HG02885 (cell line): Measurements from ENCODE around the gene PITPNM2.
A peak's percentile ranks its signal among the peaks of the same experiment; 100 is the strongest.

ENCODE experiments used
- ATAC-seq: cut with Tn5 transposase; IDR thresholded peaks from one replicate; pipeline ENCODE4 v1.9.1; 2021; ENCODE audit warnings: mild to moderate bottlenecking; ENCODE audit not compliant: unreplicated experiment, poor library complexity

The PITPNM2 gene

DNA sequence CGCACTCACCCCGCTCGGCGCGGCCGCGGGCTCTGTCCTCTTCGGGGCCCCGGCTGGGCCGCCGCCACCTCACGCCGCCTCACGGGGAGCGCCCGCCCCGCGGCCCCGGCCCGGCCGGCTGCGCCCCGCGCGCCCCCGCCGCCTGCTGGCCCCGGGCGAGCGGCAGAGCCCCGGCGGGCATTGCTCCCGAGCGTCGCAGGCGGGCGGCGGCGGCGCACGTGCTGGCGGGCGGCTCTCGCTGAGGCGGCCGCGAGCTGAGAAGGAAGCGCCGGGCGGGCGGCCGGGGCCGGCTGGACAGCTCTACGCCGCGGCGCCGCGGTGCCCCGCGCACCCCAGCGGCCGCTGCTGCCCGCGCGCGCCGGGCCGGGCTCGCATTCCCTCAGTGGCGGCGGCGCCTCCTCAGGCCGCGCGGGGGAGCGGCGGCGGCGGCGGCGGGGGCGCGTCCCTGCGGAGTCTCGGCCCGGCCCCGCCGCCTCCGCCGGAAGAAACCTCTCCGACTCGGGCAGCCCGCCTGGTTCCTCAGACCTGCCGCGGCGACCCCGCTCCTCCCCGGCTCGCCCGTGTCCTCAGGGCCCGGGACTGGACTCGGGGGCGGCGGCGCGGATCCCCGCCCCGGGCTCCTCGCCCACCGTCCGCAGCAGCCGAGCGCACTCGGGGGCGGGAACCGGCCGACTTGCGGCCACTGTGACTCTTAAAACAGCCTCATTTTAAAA, at the start of gene PITPNM2:
PITPNM2 (minus strand) TSS at position 347 of the 713 bp plus-strand sequence. CDS start 116,500 bp downstream, outside the sequence.
- peak; percentile 72 for ATAC-seq

GRCh38 chr12:123200414-123200813, 49.5 kb upstream of the PITPNM2 start:
- ATAC-seq: no peak

DNA sequence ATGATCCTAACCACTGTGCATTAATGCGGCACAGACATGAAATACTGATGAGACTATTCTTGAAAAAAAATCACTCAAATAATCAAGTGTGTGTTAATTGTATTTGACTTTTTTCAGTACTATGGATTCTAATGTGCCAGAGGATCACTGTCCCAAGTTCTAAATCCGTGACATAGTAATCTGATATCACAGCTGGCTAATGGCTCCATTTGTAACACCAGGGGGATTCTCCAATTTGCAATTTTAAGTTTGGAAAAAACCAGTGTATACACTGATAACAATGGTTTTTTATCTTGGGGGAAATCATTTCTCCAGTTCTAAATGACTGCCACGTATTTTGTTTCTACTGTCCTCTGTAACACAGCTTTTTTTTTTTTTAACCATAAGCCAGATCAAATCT, 49.0 kb upstream of the PITPNM2 start:
- ATAC-seq: no peak

DNA sequence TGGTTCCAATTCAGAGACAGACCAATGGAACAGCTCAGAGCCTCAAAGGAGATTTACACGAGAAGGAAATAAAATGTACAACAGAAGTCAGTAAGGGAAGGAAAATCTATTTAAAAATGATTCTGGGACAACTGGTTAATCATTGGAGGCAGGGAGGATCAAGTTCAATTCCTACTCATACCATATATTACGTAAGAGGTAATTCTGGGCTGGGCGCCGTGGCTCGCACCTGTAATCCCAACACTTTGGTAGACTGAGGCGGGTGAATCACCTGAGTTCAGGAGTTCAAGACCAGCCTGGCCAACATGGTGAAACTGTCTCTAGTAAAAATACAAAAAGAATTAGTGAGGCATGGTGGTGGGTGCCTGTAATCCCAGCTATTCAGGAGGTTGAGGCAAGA, 36.7 kb upstream of the PITPNM2 start:
- ATAC-seq: no peak

DNA sequence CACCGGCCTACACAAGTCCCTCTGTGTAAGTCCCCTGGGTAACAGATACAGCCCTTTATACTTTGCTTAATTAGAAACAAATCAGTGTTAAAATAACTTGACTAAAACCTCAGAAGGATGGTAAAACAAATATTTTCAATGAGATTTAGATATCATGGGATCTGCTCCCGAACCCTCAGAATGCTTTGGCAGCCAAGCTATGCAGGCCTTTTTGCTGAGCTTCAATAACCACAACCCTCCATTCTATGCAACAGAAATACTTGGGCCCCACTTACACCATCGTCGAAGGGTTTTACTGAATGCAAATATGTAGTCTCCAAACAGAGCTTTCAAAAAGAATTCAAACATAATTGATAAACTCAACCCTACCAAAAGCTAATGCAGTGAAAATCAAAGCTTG, 29.3 kb upstream of the PITPNM2 start:
- ATAC-seq: no peak

- no peak for ATAC-seq
Measured at GRCh38 chr12:123171967-123172366, 21.1 kb upstream of the PITPNM2 start.

DNA sequence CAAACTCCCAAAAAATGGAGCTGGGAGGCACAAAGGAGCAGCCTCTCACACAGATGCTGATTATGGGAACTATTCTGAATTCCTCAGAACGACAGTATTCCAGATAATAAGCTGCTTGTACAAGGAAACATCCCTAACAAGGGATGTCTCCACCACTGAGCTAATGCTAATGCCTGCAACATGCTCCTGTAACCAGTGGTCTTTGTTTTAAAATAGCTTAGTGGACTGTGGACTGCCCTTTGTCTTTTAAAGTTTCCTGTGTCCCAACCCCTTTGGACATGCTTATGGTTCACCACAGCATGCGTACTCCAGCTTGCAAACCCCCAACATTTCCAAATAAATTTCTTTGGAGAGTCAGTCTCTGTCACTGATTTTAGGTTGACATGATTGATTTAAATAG, 16.4 kb upstream of the PITPNM2 start:
- no peak for ATAC-seq

DNA sequence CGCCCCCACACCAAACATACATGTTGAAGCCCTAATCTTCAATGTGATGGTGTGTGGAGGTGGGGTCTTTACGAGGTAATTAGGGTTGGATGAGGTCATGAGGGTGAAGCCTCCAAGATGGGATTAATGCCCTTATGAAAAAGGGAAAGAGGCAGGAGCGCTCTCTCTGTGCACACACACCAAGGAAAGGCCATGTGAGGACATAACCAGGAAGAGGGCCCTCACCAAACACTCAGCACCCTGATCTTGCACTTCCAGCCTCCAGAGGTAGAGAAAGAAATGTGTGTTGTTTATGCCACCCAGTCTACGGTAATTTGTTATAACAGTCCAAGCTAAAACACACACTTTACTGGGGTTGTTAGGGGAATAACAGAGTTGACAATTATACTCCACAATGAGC, 14.6 kb upstream of the PITPNM2 start:
- no peak for ATAC-seq

GRCh38 chr12:123164710-123165261, 13.9 kb upstream of the PITPNM2 start:
- ATAC-seq: no peak

GRCh38 chr12:123164222-123164621, 13.3 kb upstream of the PITPNM2 start:
- ATAC-seq: no peak

DNA sequence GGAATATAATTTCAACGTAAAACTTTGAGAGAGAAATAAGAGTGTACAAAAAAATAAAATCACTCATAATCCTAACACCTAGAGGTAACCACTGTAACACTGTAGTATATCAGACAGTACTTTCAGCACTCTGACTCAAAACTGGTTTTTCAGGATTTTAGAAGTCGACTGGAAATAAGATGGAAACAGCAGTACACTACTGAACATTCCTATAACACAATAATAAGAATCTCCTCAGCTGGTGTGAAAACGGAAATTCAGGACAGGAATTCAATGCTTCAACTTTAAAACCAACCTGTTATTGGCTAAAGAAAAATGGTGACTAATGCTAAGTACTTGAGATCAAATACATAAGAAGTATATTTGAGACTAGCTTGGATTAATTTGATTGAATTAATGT, 12.3 kb upstream of the PITPNM2 start:
- no peak for ATAC-seq

GRCh38 chr12:123160801-123161487, 10.1 kb upstream of the PITPNM2 start:
- no peak for ATAC-seq

GRCh38 chr12:123153906-123154305, 3.0 kb upstream of the PITPNM2 start:
- ATAC-seq: no peak

DNA sequence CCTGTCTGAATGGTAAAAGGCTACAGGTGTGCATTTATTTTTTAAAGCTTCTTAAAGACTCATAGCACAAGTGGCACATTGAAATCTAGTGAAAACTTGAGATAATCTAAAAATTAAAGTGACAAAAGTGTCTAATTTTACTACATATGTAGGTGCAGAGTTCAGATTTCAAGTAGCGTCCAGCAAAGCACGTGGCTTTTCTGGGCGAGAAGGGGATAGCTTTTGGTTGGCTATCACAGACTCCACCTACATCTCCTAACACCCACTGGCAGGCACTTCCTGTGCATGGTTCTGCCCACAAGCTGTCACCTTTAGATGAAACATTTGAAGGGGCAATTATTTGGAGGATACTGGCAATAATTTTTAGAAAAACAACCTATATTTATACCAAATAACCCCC, 1.9 kb upstream of the PITPNM2 start:
- ATAC-seq: no peak

DNA sequence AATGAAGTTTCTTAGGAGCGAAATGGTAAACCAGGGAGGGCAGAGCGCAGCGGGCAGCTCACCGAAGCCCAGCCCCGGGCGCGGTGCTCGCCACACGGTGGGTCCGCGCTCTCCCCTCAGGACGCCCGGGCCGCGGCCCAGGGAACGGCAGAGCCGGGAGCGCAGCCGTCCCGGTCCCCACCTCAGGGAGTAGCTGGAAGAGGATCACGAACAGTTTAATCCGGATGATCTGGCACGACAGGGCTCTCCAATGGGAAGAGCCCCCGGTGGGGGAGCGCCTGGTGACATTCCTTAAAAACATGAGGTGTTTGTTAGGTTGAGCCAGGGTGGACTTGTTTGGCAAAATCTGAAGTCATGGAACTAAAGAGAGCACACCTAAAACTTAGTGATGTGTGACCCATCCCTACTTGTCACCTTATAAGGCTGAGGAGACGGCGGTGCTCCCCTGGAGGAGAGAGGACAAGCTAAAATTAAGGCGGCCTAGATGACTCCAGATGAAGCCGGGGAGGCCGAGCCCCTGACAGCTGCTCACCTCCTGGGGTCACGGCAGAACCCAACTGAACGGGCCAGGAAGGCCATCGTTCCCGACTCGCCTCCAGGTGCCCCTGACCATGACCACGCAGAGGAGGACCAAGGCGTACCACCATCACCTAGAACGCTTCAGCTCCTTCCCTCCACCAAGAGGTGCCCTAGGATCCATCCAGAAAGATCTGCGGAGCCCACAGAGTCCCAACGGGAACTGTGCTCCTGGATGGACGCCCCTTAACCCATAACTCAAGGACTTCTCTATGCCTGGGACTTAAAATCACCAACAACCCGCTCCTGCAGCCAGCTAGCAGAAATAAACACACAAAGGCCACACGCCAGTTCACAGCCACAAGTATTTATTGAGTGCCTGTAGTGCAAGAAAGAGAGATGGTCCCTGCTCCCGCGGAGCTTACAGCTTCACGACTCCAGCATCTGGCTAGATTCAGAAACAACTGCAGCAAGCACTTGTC, 866 bp upstream of the PITPNM2 start:
- peak; percentile 31 for ATAC-seq

- ATAC-seq: peak; percentile 23
Measured at GRCh38 chr12:123150275-123150743, 581 bp downstream of the PITPNM2 start.

GRCh38 chr12:123149501-123150274, 1.2 kb downstream of the PITPNM2 start:
- no peak for ATAC-seq

- no peak for ATAC-seq
Measured at GRCh38 chr12:123149088-123149487, 1.8 kb downstream of the PITPNM2 start.

- ATAC-seq: no peak
Measured at GRCh38 chr12:123148655-123149054, 2.2 kb downstream of the PITPNM2 start.

DNA sequence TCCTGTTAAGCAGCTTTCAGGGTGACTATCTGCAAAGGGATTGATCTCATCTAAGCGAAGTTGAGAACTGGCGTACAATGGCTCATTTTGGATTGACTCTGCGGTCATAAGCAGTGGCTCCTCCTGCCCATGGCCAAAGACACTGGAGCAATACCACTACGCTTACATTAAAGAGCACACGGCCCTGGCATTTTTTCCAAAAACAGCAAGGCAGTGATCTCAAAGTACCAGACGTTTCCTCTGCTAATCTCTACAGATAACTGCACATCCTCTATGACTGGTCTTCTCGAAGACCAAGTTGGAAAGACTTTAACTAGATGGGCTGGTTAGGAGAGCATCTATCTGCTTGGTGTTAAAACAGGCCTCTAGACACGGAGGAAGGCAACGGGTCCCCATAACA, 2.7 kb downstream of the PITPNM2 start:
- no peak for ATAC-seq
